LHCN-M2 (cell line): ENCODE measurements around the gene TDRD7. TPM values are rescaled to one million over a fixed set of nuclear protein-coding genes. Genes with fewer than 3 reads are reported as not detected.

Experiments
- DNase-seq: peaks from one replicate; pipeline ENCODE4 v3.0.0-alpha.2; 2012; ENCODE audit warnings: low read depth
- total RNA-seq: library from RNA; depleted of rRNA; stranded (reverse); fragments of >200 nt; gene quantifications from 2 replicates; pipeline ENCODE4 v1.2.3, GENCODE V29; 2014

TDRD7 gene
- total RNA-seq, 1 experiment from 2014 or later, result 8.5 TPM

DNA sequence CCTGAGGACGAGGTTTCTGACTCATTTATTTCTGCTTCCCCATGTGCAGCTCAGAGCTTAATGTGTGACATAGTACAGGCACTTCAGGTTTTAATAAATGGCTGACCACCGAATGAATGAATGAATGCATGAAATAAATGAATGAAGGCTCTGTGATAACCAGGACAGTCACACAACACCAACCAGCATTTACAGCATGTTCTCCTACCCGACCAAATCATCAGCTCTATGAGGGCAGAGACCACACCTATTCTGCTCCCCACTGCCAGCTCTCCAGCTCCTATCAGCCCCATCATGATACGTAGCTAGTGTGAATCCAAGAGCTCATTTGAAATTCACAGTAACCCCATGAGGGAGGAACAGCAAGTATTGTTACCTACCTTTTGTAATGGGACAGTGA, 94.4 kb downstream of the TDRD7 start:
- no peak for DNase-seq

DNA sequence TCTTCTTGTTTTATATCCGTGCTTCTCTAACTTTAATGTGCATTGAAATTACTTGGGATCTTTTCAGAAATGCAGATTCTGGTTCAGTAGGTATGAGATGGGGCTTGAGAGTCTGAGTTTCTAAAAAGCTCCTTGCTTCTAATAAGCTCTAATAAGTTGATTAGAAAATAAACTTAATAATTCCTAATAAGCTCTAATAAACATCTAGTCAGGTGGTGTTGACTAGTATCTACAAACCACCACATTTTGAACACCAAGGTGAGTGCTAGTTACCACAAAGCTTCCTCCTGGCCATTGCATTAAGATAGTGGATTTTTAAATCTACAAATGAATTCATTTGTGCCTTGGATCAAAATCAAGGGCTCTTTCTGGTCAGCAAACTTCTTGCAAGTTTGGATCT, 94.9 kb downstream of the TDRD7 start:
- DNase-seq, result no peak

DNA sequence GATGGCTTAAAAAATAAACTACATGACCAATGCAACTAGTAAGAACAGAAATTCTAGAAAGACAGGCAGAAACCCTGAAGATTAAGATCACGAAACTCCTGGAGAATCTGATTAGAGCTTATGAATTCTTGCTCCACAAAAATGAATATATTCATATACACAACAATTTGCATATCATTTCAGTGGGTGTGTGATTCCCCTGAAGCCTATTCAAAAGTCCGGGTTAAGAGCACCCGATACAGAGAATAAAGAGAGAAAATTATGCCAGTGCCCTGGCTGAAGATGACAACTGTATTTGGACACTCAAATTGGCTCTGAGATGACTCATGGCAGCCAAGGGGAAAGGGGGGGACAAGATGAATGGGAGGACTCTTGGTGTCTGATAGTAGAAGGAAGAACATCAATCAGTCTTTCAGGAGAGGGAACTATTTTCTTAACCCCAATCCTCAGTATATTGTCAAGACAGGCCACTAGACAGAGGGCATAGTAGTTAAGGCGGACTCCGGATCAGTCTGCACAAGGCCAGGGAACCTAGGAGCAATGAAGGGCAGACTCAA, 95.6 kb downstream of the TDRD7 start:
- DNase-seq, result no peak

DNA sequence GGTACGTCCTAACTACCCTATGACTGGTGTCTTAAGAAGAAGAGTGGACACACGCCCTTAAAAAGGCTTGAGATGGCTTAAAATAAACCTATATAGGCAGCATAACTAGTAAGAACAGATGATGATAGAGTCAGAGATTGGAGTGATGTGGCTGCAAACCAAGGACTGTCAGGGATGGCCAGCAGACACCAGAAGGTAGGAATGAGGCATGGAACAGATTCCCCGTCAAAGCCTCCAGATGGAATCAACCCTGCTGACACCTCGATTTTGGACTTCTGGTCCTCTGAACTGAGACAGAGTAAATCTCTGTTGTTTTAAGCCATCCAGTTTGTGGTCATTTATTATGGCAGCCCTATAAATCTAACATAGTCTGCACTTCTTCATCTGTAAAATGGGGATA, 97.0 kb downstream of the TDRD7 start:
- no peak for DNase-seq

DNA sequence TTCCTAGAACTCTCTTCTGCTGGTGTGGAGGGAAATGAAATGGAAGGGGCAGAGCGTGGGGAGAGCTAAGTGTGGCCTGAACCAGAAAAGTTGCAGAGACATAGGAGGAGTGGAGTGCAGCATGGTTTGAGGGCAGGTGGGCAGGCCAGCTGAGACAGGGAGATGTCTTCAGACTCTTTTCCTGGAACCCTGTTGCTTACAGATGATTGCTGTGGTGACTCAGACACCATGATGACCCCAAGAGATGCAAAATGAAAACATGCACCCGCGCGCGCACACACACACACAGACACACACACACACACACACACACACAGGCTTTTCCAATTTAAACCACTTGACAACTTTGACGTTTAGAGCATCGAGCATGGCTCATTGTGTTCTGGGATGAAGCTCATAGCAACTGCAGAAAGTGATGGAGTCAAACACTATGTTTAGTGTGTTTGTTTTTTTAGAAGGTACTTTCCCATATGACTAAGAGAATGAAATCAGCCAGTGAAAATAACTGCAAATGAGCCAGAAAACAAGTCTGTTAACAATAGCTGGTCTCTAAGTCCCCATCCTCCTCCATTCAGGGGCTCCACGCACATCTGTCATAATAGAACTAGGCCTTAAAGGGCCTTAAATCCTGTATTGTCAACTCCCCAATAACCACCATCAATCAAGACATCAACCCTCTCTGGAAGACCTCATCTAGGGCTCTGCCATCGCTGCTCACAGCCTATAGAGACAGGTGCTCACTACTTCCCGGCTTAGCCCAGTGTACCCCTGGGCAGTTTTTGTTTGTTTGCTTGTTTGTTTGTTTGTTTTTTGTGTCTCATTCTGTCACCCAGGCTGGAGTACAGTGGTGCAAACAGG, 99.1 kb downstream of the TDRD7 start:
- DNase-seq, result peak; percentile 71

DNA sequence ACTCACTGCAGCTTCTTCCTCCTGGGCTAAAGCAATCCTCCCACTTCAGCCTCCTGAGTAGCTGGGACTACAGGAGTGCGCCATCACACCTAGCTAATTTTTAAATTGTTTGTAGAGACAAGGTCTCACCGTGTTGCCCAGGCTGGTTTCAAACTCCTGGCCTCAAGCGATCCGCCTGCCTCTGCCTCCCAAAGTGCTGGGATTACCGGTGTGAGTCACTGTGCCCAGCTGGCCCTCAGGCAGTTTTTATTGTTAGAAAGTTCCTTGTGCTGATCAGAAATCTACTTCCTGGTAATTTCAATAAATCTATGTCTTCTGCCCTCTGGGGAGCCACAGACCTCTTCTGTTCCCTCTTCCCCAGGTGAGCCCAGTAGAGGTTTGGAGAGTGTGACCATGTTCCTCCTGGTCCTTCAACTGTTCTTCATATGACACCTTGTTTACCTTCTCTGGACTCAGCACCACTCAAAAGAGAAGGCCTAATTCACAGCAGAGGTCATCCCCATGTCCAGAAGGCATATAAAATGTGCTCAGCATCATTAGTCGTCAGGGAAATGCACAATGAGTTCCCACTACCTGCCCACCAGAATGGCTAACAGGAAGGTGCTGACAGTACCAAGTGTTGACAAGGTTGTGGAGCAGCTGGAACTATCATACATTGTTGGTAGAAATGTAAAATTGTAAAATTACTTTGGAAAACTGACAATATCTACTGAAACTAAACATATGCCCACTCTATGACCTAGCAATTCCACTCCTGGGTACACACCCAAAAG, 99.9 kb downstream of the TDRD7 start:
- DNase-seq, result no peak

DNA sequence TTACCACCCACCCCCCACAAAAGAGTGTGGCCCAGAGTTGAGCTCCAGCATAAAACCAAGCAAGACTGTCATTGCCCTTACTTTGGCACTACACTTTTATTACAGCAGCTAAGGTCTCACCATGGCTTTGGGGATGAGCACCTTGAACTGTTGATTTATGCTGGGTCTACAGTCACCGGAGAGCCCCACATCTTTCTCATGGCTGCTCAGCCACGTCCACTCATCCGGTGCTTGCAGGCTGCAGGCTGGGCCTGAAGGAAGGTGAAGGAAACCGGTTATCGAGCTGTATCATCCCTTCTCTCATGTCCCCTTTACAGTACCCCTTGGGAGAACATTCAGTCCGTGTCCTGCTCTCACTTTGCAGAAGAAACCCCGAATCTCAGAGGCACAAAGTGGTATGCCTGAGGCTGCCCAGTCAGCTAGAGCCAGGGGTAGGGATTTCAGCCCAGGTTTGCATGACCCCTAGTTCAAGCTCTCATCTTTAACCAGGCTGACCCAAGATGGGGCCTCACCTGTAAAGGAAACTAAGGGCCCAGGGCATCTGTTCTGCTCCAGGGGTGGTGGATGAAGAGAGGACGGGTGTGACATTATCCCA, 101.2 kb downstream of the TDRD7 start:
- DNase-seq, result no peak

DNA sequence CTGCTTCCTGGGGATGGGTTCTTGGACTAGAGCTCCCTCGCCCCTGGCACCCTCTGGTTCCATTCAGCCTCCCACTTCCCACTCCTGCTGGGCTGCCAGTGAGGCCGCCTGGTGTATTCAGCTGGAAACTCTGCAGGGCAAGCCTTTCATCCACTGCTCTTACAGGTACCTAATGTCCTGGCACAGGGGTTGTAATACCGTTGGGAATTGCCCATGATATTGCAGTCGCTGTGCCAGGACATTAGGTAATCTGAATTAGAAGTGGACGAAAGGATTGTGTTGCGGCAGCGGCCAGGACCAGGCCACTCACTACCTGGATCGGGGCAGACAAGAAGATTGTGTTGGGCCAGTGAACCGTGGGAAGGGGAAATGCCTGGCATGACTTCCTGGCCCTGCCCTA, 102.6 kb downstream of the TDRD7 start:
- DNase-seq, result no peak

DNA sequence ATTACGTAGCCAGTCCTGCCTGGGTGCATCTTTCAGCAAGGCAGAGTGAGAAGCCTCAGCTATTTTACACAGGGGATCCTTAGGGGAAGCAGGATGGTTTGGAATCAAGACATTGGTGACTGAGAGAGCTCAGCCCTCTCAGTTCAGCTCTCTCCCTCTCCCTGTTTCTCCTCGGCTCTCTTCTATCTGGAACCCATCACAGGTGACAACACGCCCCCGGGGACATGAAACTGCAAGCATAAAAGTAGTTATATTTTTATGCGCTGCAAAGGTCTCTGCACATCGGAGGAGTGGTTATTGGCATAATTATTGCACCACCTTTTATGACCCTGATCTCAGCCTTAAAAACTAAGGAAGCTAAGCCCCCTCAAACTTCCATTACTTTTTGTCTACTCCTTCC, 103.8 kb downstream of the TDRD7 start:
- DNase-seq, result no peak

DNA sequence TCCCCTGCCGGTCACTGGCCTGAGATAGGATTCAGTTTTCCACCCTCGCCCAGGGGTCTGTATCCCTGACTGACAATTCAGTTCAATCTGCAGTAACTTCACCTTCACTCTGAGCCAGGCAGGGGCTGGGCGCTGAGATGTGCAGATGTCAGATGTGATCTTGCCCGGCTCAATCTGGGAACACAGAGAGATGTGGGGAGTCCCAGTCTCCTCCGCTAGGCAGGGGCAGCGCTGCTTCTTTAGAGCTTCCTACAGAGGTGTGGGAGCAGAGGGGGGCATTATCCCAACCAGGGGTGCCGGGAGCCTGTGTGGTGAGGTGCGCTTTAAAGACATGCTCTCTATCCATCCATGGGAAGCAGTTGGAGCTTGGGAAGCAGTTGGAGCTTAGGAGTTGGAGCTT, 104.2 kb downstream of the TDRD7 start:
- no peak for DNase-seq

DNA sequence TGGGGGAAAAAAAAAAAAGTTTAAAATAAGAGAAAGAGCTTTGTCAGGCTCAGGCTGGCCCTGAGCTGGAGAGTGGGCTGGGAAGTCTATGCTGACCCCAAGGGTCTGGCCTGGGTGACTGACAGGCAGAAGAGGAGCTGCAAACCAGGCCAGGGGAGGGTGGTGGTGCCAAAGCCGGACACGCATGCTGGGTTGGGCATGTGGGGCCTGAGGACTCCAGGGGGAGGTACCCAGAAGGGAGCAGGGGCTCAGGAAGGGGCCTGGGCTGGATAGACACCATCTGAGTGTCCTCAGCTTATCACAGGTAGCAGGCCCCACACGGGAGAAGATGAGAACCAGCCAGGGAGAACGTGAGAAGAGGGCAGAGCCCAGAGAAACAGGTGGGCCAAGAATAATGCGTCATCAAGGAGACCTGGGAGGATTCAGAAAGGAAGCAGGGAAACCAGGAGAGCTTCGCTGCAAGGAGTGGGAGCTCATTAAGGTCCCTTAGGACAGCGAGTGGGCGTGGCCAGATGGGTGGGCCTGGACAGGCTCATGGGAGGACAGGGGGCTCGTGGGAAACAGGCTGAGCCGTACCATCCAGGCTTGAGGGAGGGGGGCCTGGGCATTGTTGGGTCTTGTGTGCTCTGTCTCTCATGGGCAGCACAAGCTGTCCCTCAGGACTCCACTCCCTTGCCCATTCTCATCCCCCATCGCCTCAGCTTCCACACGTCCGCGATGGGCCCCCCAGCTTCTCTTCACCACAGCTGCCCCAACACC, 105.6 kb downstream of the TDRD7 start:
- DNase-seq, result no peak

DNA sequence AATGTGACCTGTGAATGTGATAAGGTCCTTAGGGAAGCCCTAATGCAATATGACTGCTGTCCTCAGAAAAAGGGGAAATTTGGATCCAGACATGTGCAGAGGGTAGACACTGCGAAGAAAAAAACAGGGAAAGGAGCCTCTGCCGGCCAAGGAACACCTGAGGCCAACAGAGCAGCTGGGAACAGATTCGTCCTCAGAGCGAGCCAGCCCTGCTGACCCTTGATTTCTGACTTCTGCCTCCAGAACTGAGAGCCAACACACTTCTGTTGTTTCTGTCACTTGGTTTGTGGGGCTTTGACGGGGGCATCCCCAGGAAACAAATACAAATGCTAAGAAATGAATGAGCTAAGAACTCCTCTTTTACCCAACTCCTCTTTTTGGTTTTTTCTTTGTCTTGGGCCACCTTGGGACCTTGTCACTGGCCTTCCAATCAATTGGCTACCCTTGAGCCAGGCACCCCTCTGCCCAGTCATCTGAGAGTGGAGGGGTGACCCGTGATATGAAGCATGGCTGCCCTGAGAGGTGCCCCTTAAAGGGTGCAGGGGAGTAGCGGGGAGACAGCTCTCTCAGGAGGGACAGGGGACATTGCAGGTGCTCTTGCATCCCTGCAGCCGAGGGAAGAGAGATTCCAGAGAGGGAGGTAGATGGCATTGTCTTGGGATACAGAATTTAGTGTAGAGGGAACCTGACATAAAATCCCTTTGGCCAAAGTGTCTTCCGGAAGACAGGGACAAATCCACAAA, 106.4 kb downstream of the TDRD7 start:
- no peak for DNase-seq

DNA sequence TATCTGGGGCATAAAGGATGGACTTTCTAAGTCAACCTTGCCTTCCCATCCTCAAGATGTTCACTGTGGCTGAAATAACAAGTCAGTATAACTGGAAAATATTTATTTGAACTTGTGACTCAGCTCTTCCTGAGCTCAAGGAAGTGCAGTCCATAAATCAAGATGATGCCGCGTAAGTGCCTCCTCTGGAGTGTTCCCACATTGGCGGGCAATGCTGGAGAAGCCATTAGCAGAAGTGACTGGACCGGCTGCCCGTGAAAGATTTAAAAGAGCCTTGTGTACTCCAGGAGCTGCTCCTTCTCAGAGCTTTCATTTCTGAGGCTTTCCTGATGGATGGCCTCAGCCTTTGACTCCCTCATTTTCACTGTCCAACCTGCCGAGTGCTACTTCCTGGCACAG, 107.0 kb downstream of the TDRD7 start:
- peak; percentile 55 for DNase-seq

DNA sequence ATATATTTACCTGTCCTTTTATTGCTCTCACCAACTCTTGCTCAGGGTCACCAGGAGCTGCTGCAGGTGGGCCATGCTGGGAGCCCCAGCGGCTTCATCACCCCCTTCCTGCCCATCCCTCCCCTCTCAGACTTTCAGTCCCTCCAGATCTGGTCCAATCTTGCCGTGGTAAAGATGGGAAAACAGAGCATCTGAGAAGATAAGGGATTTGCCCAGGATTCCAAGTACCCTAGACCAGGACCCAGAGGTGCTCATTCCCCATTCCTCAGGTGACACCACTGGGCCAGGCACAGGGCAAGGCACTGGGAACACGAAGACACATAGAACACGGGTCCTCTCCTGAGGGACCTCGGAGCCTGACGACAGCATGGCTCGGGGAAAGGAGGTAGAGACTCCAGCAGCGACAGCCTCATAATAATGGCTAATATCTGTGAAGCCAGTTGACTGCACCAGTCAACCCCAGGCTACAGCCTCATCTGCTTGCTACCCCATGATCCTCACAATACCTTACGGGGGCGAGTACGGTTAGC, 107.6 kb downstream of the TDRD7 start:
- DNase-seq, result no peak

DNA sequence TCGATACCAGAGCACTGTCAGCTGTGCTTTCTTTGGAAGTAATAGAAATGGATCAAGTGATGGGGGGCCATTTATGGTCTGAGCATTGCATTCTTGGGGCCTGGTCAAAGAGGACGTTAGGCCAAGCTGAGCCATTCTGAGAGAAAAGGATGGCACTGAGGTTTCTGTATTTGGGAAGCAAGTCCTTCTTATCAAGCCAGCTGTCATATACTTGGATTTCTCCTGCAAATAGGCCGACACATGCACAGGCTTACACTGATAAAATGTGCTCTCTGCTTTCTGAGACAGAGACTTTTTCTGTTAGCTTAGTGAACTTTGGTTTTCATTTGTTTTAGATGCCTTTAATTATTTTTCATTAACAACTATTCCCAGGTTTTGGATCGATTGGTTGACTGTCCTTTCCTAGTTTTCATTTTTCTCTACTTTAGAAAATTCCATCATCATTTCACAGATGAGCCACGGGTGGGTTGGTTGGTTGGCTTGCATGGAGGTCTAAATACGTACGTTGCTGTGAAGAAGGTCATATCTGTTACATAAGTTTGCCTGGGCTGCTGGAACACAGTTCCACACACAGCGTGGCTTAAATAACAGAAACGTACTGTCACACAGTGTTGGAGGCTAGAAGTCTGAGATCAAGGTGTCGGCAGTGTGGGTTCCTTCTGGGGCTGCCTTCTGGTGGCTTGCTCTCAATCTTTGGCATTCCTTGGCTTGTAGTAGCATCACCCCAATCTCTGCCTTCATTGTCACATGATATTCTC, 109.9 kb downstream of the TDRD7 start:
- DNase-seq, result no peak

DNA sequence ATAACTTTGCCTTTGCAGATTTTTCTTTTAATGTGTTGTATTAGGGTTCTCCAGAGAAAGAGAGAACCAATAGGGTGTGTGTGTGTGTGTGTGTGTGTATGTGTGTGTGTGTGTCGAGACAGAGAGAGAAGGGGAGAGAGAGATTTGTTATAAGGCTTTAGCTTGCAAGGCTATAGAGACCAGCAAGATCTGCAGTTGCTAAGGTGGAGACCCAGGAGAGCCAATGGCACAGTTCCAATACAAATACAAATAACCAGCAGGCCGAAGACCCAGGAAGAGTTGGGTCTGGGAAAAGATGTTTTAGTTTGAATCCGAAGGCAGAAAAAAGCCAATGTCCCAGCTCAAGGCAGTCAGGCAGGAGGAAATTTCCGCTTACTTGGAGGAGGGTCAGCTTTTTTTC, 112.5 kb downstream of the TDRD7 start:
- DNase-seq, result no peak

DNA sequence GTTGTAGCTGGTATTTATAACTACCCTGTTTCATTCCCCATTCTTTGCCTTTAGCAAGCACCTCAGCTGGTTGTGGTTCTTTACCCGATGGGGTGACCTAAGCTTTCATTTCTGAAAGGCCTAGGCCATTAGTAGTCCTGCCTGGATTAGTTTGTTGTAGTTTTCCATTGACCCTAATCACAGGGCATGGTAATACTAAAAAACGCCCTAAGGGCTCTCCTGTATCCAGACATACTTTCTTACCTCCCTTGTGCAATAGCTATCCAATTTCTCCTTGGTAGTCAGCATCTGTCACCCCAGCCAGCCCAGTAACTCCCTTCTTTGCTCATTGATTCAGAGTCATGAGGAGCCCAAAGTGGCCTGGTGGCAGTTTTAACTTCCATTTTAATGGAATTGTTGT, 113.6 kb downstream of the TDRD7 start:
- DNase-seq, result peak; percentile 20

DNA sequence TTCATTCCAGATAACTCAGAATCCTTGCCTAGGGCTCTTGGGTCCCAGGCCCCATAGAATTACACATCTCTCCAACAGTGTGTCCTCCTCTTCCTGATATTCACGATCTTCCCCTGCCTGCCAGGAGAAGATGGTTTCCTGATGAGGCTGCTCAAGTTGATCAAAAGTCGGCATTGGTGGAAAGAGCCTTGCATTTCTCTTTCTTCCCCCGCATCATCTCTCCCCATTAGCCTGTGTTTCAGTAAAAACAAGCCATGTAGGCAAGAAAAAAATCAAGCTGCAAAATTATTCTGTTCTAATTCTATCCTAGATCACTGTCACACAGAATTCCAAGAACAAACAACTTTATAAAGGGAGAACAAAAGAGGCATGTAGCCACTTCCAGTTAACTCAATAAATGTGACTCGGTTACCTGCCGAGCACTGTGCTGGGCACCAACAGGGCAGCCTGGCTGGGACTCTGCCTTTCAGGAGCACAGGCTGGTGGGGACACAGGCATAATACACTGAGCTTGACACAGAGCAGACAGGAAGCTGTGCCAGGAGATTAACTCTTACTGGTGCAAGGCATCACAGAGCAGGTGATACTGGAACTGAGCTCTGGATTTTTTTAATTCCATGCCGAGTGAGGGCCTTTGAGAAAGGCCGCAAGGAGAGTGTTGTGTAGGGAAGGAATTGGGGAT, 115.1 kb downstream of the TDRD7 start:
- DNase-seq, result no peak
